Measurements from ENCODE around the gene SGK2.
"Not testable (repeated sequence)": the region's sequence is repeated elsewhere in the genome, so short reads cannot be mapped to it uniquely, and the experiment has no call there.

SGK2 gene

DNA sequence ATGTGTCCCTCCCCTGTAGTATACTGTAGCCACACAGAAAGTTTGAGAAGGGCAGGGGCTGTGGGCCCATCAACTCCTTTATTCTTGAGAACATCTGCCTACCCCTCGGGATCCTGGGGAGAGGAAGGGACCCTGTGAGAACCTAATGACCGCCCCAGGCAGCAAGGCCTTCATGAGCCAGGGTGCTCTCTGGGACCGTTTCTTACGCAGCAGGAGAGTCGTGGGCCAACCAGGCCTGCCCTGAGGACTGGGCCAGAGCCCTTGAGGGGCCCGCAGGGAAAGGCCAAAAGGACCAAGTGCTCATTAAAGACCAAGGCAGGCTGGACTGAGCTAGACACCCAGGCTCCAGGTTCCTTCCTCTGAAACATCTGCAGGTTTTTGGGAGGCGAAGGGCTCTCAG is 5.2 kb downstream of the SGK2 start:
- no peak for DNase-seq

DNA sequence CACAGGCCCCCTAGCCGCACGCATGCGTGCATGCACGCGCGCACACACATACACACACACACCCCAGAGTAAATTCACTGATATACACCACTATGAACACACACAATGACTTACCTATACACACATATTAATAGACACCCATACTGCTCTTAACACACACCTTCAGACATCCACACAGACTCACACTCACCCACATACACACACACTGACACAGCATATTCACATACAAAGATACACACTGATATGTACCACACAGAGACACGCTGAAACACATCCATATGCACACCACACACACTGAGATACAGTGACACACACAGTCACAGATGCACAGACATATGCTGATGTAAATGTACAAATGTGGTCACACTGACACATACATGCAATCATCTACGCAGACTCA is 5.6 kb downstream of the SGK2 start:
- DNase-seq: no peak

DNA sequence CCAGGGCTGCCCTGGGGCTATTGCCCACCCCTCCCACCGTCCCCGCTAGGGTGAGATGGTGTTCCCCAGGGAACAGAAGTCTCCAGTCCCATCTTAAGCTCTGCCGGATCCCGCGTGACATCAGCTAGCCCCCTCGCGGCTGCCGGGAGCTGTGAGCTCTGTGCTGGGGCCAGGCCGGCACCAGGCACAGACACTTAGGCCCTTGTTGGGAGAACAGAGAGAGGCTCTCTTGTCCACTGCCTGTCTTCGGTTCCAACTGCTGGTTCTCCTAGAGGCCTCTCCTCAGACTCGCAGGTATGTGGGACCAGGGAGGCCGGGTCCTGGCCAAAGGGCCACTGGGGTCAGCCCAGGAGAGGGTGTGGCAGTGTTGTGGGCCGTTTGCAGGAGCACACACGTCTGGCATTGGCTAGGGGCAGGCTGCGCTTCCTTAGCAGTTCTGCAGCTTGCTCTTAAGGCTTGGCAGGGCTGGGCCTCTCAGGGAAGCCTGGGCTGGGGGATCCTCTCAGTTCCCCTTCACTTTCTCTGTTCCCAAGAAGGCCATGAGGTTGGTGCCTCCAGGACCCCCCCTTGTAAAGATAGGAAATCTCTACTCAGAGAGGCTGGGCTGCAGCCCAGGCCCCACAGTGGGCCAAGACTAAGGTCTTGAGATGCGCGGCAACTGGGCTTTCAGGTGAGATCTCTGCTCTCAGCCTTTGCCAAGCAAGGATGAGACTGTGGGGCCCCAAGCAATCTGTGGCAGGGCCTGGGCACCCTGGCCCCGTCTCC is 6.3 kb downstream of the SGK2 start:
- no peak for DNase-seq

DNA sequence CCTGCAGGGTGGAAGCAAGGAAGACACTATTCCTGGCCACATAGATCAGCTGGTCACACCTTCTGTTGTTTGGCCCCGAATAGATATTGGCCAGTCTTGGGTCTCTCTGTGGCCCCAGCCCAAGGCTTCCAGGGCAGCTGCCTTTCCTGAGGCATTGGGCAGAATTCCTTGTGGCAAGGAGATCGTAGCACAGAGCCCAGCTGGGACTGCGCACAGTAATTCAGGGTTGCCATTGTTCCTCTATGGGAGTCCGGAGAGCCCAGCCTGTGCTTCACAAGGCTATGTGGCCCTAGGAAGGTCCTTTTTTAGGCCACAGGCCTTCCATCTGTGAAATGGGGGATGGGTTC is 6.9 kb downstream of the SGK2 start:
- DNase-seq: no peak

DNA sequence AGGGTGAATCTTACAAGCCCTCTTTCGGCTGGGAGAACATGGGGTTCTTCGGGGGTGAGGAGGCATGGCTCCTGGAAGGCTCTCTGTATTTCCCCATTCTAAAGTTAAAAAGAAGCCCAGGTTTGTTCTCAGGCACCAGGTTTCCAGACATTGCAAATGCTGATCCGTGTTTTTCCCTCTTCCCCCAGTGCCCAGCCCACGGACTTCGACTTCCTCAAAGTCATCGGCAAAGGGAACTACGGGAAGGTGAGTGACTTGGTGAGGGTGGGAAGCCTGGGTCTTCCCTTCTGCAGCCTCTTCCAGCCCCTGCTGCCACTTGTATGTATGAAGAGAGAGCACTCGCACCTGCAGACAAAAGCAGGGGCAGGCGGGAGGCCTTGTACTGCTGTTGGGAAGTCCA is 8.7 kb downstream of the SGK2 start:
- DNase-seq: no peak

DNA sequence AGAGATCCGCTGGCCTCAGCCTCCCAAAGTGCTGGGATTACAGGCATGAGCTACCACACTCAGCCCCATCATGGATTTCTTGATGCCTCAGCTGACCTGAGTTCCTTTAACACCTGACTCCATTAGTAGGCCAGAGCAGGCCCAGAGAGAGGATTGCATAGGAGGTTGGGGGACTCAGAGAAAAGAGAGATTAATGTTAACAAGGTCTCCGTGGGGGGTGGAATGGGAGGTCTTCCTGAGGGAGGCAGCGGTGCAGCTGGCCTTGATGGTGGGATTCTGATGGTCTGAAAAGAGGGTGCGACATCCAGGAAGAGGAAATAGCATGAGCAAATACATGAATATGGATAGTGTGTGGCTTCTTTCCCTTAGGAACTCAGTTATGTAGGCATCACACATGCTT is 9.9 kb downstream of the SGK2 start:
- DNase-seq: no peak

DNA sequence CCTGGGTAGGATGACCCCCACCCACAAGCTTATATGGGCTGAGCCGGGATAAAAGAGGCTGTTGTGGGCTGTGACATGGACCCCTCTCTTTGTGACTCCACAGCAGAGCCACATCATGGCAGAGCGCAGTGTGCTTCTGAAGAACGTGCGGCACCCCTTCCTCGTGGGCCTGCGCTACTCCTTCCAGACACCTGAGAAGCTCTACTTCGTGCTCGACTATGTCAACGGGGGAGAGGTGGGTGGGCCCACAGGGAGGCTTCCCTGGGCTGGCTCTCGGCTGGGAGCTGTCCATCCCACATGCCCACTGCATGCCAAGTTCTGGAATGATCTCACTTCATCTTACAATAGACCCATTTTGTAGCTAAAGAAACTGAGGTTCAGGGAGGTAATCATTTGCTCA is 10.5 kb downstream of the SGK2 start:
- DNase-seq: no peak

DNA sequence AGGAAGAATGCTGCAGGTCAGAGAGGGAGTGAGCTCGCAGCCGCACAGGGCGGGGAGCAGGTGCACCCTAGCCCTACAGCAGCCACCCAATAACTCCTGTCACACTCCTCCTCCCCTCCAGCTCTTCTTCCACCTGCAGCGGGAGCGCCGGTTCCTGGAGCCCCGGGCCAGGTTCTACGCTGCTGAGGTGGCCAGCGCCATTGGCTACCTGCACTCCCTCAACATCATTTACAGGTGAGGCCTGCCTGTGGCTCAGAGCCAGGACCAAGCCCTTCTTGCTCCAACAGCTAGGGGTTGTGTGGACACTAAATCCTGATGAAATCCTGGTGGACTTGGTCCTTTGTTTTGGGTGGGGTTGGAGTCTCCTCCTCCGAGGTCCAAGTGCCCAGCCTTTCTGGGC is 11.7 kb downstream of the SGK2 start:
- no peak for DNase-seq

DNA sequence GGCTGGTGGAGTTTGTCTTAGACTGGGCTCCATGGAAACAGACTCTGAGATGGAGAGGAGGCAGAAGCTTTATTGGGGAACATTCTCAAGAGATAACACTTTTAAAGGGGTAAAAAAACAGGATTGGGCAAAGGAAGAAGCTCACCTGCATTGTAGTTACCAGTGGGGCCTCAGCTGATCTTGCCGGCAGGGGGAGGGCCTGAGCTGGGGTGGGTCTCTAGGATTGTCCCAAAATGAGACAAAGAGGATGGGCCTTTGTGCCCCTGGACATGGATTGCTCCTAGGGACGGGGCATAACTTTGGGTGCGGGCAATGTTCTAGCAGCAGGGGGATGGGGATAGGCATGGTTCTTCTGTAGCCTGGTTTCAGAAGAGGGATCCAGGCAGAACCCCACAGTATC is 12.5 kb downstream of the SGK2 start:
- no peak for DNase-seq

DNA sequence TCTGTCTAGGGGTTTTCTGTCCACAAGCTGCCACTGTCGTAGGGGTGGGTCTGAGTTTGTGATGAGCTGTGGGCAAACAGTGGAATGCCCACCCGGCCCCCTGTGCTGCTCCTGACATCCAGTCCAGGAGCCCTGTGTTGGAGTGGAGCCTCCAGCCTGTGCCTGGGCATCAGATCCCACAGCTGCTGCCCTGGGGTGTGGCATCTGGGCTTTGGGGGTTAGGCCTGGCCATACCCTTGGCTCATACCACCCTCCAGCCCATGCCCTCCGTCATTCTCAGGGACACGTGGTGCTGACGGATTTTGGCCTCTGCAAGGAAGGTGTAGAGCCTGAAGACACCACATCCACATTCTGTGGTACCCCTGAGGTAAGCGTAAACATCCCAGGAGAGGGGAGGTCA is 12.9 kb downstream of the SGK2 start:
- no peak for DNase-seq

DNA sequence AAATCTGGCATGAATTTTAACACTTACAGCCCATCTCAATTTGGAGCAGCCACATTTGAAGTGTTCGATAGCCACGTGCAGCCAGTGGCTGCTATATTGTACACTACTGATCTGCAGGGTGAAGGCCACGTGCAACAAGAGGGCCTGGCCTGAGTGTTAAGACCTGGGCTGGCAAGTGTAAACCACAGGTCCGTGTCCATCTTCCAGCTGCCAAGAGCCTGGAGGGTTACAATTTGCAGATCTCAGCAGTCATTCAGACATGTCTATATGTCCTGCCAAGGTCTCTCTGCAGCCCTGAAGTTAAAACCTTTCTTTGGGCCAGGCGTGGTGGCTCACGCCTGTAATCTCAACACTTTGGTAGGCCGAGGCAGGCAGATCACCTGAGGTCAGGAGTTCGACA is 14.1 kb downstream of the SGK2 start:
- no peak for DNase-seq

DNA sequence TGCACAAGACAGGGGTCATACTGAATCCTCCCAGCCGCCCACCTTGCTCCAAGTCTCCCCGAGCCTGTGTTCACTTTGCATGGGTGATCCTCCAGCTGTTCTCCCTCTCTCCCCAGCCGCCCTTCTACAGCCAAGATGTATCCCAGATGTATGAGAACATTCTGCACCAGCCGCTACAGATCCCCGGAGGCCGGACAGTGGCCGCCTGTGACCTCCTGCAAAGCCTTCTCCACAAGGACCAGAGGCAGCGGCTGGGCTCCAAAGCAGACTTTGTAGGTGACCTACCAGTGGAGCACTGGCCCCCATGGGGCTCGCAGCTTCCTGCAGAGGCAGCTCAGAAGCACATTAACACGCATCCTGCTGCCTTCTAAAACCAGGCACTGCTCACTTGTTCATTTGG is 17.3 kb downstream of the SGK2 start:
- DNase-seq: no peak

DNA sequence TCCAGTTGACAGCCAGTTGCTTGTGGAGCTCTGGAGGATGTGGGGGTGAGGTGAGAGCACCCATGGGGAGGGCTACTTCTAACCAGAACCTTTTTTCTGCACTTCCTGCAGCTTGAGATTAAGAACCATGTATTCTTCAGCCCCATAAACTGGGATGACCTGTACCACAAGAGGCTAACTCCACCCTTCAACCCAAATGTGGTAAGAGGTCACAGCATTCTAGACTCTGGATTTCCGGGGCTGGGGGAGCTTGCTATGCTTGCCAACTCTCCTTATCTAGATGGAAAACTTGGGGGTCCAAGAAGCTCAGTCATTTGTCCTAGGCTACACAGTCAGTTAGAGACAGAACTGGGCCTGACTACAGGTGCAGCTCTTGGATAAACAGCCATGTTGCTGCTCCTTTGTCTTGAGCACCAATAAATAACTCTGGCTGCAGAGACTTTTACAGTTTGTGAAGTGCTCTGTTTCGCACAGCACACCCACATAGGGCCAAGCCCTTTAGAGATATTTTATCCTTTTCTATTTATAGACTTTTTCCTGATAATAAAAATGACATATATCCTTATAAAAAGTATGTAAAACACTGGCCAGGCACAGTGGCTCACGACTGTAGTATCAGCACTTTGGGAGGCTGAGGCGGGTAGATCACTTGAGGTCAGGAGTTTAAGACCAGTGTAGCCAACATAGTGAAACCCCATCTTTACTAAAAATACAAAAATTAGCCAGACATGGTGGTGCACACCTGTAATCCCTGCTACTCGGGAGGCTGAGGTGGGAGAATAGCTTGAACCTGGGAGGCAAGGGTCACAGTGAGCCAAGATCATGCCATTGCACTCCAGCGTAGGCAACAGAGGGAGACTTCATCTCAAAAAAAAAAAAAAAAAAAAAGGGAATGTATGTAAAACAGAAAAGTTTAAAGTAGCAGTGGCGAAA is 21.3 kb downstream of the SGK2 start:
- no peak for DNase-seq

DNA sequence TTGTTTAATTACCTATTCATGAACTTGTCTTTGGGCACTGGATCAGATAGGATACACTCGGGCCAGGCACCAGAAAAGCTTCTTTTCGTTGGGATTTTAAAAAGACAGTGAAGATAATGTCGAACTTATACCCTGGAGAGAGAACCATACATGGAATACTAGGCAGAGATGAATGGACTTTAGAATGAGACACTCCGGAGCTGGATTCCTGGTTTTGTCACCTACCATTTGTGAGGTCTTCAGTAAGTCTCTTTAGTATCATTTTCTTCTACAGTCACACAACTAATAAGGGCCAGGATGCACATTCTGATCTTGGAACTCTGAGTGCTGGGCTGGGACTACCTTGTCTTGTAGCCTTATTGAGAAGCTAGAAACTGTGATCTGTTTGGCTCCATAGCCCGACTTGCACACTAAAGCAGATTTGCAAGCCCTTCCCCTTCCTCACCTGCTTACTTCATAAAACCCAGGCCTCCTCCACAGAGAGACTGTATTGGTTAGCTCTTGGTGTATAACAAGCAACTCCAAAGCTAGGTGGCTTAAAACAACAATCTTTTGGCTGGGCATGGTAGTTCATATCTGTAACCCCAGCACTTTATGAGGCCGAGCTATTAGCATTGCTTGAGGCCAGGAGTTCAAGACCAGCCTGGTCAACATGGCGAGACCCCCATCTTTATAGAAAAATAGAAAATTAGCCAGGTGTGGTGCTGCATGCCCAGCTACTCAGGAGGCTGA is 24.5 kb downstream of the SGK2 start:
- no peak for DNase-seq

DNA sequence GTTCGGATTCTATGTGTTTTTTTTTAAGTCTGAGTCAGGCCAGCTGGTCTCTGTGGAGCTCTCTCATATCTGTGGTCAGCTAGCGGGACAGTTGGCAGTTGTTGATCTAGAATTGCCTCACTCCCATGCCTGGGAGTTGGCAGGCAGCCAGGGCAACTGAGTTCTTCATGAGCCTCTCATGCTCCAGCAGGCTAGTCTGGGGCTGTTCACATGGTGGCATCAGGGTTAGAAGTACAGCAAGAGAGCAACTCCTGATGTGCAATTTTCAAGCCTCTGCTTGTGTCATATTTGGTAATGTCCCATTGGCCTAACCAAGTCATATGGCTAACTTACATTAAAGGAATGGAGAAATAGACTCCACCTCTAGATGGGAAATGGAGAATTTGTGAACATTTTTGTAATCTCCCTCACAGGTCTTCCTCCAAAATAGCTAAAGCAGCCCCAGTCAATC is 25.2 kb downstream of the SGK2 start:
- DNase-seq: peak; percentile 88

DNA sequence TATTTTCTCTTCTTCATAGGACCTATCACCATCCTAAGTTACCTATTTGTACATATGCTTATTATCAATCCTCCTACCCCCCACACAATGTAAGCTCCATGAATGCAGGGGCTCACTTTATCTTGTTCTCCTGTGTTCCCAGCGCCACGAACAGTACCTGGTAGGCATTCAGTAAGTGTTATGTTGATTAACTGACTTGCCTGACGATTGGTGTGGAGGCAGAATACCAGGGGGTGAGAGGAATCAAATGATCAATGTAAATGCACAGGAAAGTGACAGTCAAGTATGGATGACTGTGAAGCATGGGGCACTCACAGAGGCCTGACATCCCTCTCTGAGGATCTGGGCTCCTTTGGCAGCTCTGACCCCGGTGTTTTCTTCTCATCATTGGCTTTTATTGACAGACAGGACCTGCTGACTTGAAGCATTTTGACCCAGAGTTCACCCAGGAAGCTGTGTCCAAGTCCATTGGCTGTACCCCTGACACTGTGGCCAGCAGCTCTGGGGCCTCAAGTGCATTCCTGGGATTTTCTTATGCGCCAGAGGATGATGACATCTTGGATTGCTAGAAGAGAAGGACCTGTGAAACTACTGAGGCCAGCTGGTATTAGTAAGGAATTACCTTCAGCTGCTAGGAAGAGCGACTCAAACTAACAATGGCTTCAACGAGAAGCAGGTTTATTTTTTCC is 25.8 kb downstream of the SGK2 start:
- DNase-seq: peak; percentile 54

DNA sequence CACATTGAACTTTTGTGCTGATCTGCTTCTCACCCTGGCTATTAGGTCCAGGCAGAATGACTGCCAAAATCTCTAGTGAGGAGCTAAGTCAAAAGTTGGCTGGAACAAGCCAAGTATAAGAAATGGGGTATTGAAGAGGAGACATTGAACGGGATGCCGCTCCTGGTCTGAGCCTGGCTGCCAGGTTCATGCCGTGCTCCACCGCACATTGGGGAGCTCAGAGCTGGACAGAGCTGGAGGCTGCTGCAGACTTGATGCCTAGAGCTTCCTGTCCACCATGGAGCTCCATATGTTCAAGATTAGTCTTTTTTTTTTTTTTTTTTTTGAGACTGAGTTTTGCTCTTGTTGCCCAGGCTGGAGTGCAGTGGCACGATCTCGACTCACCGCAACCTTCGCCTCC is 27.8 kb downstream of the SGK2 start:
- no peak for DNase-seq

DNA sequence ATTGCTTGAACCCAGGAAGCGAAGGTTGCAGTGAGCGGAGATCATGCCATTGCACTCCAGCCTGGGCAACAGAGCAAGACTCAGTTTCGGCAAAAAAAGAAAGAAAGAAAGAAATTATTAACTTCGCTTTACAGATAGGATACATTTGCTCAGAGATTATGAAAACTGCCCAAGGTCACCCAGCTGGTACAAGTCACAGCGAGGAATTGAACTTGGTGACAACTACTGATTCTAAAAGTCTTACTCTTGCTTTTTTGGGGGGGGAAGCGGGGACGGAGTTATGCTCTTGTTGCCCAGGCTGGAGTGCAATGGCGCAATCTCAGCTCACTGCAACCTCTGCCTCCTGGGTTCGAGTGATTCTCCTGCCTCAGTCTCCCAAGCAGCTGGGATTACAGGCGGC is 29.7 kb downstream of the SGK2 start:
- not testable (repeated sequence) for DNase-seq

DNA sequence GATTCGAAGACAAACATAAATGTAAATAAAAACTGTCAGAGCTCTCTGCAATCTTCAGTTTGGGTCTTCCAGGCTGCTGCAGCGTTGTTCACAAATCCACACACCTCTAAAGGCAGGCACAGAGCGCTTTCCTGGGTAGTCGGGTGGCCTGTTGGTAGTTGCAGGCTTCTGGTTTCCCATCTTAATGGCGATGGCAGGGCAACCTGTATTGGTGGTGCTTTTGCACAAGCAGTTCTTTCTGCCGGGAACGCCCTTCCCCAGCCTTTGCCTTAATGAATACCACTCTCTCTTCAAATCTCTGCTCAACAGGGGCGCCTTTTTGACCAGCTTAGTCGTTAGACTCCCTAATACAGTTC is 31.2 kb downstream of the SGK2 start:
- DNase-seq: no peak

DNA sequence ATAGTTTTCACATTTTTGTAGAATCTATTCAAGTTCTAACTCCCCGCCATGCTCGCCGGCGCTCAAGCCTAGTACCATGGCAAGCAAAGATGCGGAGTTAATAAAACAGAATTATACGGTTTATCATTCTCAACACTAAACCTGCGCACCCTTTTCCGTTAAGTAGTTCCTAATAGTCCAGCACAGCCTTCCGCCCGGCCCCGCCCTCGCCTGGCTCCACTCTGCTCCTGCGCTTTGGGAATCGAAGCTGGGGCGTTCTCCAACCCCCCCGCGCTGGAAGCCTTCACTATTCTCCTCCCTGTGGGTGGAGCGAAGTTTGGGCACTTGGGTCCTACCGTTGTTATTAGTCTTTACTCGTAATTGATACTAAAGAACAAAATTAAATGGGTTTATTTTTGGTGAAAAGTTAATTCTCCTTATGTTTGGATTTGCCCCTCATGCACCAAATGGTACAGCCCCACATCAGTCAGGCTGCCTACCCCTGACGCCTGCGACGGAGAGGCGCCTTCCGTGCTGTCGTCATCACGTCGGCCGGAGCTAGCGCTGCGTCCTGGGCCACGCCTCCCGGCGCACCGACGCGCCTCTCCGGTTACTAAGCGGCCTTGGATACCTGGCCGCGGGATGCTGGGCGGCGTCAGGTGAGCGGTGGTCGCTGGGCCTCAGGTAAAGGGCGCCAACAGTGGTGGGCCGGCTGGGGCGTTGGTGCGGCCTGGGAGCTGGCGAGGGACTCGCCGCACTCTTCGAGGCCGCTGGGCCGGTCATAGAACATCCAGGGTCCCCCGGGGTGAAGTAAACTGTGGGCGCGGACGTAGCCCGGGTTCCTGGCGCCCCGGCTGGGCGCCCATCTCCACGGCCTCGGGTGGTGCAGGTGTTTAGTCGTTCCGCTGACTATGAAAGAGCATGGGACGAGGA is 31.8 kb downstream of the SGK2 start, which contains the start of gene IFT52:
IFT52 (plus strand) TSS at position 546 of the 912 bp plus-strand sequence. CDS start 3,762 bp downstream, outside the sequence.
- DNase-seq: peak; percentile 91

DNA sequence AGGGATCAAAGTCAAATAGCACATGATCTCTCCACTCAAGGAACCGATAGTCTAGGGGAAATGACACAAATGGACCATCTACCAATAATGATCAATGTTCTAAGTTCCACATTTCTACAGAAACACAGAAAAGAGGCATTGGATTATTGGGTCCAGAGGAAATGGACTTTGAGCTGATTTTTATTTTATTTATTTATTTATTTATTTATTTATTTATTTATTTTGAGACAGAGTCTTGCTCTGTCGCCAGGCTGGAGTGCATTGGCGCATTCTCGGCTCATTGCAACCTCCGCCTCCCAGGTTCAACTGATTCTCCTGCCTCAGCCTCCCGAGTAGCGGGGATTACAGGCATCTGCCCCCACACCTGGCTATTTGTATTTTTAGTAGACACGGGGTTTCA is 43.1 kb downstream of the SGK2 start:
- DNase-seq: not testable (repeated sequence)

DNA sequence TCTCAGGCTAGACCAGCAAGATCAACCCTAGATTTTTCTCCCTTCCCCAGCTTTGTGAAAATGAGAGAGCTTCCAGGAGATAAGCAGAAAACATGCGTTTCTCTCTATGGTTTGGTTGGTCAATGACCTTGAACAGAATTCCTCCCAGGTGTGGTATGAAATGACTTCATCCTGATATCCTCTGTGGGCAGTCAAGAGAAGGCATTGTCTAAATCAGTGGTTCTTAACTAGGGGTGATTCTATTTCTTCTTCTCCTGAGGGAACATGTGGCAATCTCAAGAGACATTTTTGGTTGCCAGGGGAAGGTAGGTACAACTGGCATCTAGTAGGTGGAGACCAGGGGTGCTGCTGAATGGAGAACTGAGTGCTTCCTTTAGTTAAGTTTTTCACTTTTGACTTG is 44.3 kb downstream of the SGK2 start:
- DNase-seq: no peak

Data from fibroblast of skin of abdomen (primary cell).